IMR-90 (cell line): ENCODE results near the gene PDK1. TPM values are rescaled to one million over a fixed set of nuclear protein-coding genes. Genes with fewer than 3 reads are reported as not detected.

ENCODE experiments used
- ATAC-seq: fragments of 200-7000 bp; cut with Tn5 transposase; 2 replicates; pipeline ENCODE4 v1.9.1; 2020; ENCODE audit warnings: low read depth, mild to moderate bottlenecking, moderate library complexity
- BruUV-seq: library from RNA; stranded (reverse); fragments of 400-500 nt; replicated peaks from 2 replicates; lab custom pipeline; 2021; lab: Mats Ljungman, UMichigan
- CTCF ChIA-PET: fragments of 300-600 bp; formaldehyde crosslinking; extraction: SDS; loops from one replicate; lab custom pipeline; 2021; ENCODE audit warnings: antibody characterized with exemption; lab: Yijun Ruan, JAX
- POLR2A ChIA-PET: fragments of 300-600 bp; sonication (Branson Sonifier 250); formaldehyde crosslinking; loops from one replicate; lab custom pipeline; 2022; ENCODE audit warnings: antibody characterized with exemption; ENCODE audit not compliant: unreplicated experiment; lab: Charles Lee
- DNase-seq: peaks from one replicate; pipeline ENCODE4 v3.0.0; 2013
- H2AFZ ChIP-seq: replicated peaks from 2 replicates; pipeline ENCODE3; 2013; ENCODE audit warnings: low read length, mild to moderate bottlenecking; ENCODE audit not compliant: poor library complexity
- H2AK5ac ChIP-seq: 2 replicates; pipeline ENCODE4 v1.6.1; 2013; ENCODE audit warnings: low read depth, low read length, inconsistent platforms
- H2AK9ac ChIP-seq: replicated peaks from 2 replicates; pipeline ENCODE3; 2013; ENCODE audit warnings: mild to moderate bottlenecking, low read depth, low read length, moderate library complexity; ENCODE audit not compliant: poor library complexity
- H2BK120ac ChIP-seq: 2 replicates; pipeline ENCODE4 v1.6.1; 2013; ENCODE audit warnings: low read depth, low read length, inconsistent platforms
- H2BK15ac ChIP-seq: 3 replicates; pipeline ENCODE4 v1.6.1; 2013; ENCODE audit warnings: low read depth, low read length, inconsistent platforms
- H2BK20ac ChIP-seq: 2 replicates; pipeline ENCODE4 v1.6.1; 2013; ENCODE audit warnings: low read depth, mild to moderate bottlenecking, inconsistent platforms, low read length, moderate library complexity
- H2BK5ac ChIP-seq: 2 replicates; pipeline ENCODE4 v1.6.1; 2013; ENCODE audit warnings: mild to moderate bottlenecking, low read depth, low read length, inconsistent platforms; ENCODE audit not compliant: poor library complexity, severe bottlenecking
- H3K14ac ChIP-seq: replicated peaks from 2 replicates; pipeline ENCODE4 v1.6.1; 2013; ENCODE audit warnings: low read depth, low read length, inconsistent platforms
- H3K18ac ChIP-seq: 2 replicates; pipeline ENCODE4 v1.6.1; 2013; ENCODE audit warnings: low read depth, low read length, control low read depth
- H3K23ac ChIP-seq: 2 replicates; pipeline ENCODE4 v1.6.1; 2013; ENCODE audit warnings: low read depth, low read length, inconsistent platforms
- H3K27ac ChIP-seq: 2 replicates; pipeline ENCODE4 v1.5.1; 2013; ENCODE audit warnings: mild to moderate bottlenecking, control low read depth, low read length; ENCODE audit not compliant: insufficient read depth
- H3K27me3 ChIP-seq: 2 replicates; pipeline ENCODE4 v1.6.1; 2013; ENCODE audit warnings: low read length; ENCODE audit not compliant: control insufficient read depth, insufficient read depth
- H3K36me3 ChIP-seq: 2 replicates; pipeline ENCODE4 v1.6.1; 2013; ENCODE audit warnings: low read length, mixed read lengths; ENCODE audit not compliant: control insufficient read depth, insufficient read depth
- H3K4ac ChIP-seq: 2 replicates; pipeline ENCODE4 v1.6.1; 2013; ENCODE audit warnings: low read depth, low read length, inconsistent platforms
- H3K4me1 ChIP-seq: 2 replicates; pipeline ENCODE4 v1.6.1; 2013; ENCODE audit warnings: low read length, mixed read lengths; ENCODE audit not compliant: control insufficient read depth, insufficient read depth
- H3K4me2 ChIP-seq: 2 replicates; pipeline ENCODE4 v1.6.1; 2013; ENCODE audit warnings: low read depth, mild to moderate bottlenecking, control low read depth, low read length, moderate library complexity
- H3K4me3 ChIP-seq: 2 replicates; pipeline ENCODE4 v1.5.1; 2013; ENCODE audit warnings: low read depth, mild to moderate bottlenecking, control low read depth, low read length, moderate library complexity; ENCODE audit not compliant: insufficient read depth
- H3K56ac ChIP-seq: 2 replicates; pipeline ENCODE4 v1.6.1; 2013; ENCODE audit warnings: low read length, inconsistent platforms; ENCODE audit not compliant: insufficient read depth; ENCODE audit errors: extremely low read depth
- H3K79me1 ChIP-seq, 2 experiments: 2 replicates each; pipeline ENCODE4 v1.6.1; 2013; ENCODE audit warnings: low read length in 2 of 2, inconsistent platforms in 1 of 2, low read depth in 1 of 2
- H3K9ac ChIP-seq: 2 replicates; pipeline ENCODE4 v1.6.1; 2013; ENCODE audit warnings: low read depth, low read length, control low read depth
- H3K9me1 ChIP-seq: 2 replicates; pipeline ENCODE4 v1.6.1; 2013; ENCODE audit warnings: low read length, inconsistent platforms; ENCODE audit not compliant: insufficient read depth
- H3K9me3 ChIP-seq: 2 replicates; pipeline ENCODE4 v1.6.1; 2013; ENCODE audit warnings: low read length; ENCODE audit not compliant: control insufficient read depth, insufficient read depth
- H4K20me1 ChIP-seq: 2 replicates; pipeline ENCODE4 v1.6.1; 2013; ENCODE audit warnings: low read length, inconsistent platforms; ENCODE audit not compliant: insufficient read depth
- H4K5ac ChIP-seq: 2 replicates; pipeline ENCODE4 v1.6.1; 2013; ENCODE audit warnings: mild to moderate bottlenecking, low read depth, low read length, control low read depth
- H4K8ac ChIP-seq, 2 experiments: 2 replicates each; pipeline ENCODE4 v1.6.1; 2013; ENCODE audit warnings: low read depth in 2 of 2, low read length in 2 of 2, control low read depth in 1 of 2, inconsistent platforms in 1 of 2
- H4K91ac ChIP-seq: 2 replicates; pipeline ENCODE4 v1.6.1; 2013; ENCODE audit warnings: low read depth, low read length, inconsistent platforms; ENCODE audit not compliant: insufficient read depth
- MAZ ChIP-seq: IDR thresholded peaks from 2 replicates; pipeline ENCODE4 v1.6.1; 2012; ENCODE audit warnings: low read depth, mild to moderate bottlenecking, low read length, improper control_type of control experiment, moderate library complexity, borderline replicate concordance
- WGBS, 2 experiments: methylation state at CpG; one replicate each; pipeline versions ENCODE4 v1.1.5 to v1.1.7; 2013; ENCODE audit warnings: missing lambda C conversion rate in 2 of 2; ENCODE audit not compliant: insufficient read length in 1 of 2; ENCODE audit errors: extremely low coverage in 2 of 2; 5-methylcytosine and 5-hydroxymethylcytosine counted together
- dilution Hi-C: fragments of 300-500 bp; cut with HindIII; formaldehyde crosslinking; loops from one replicate; pipeline ENCODE4 v1.14.3; 2018; ENCODE audit warnings: low sequenced_read_pairs; ENCODE audit not compliant: unreplicated experiment
- in situ Hi-C: fragments of 300-500 bp; cut with MboI; formaldehyde crosslinking; loops from 3 replicates; pipeline ENCODE4 v1.14.3; 2019; ENCODE audit warnings: low sequenced_read_pairs, inconsistent platforms, mixed read lengths
- intact Hi-C: fragments of 100-400 bp; cut with micrococcal nuclease; formaldehyde crosslinking; loops from 2 replicates; pipeline ENCODE4 v1.10.0; 2022
- polyA plus RNA-seq, 3 experiments: library from polyadenylated mRNA; depleted of rRNA; stranded (reverse); fragments of >200 nt; gene quantifications; 2 replicates each; pipeline ENCODE4 v1.2.3, GENCODE V29; 2012; ENCODE audit warnings: low replicate concordance in 1 of 3
- total RNA-seq: library from RNA; depleted of rRNA; stranded (reverse); fragments of >200 nt; gene quantifications from 2 replicates; pipeline ENCODE4 v1.2.3, GENCODE V29; 2012

The PDK1 gene
- total and polyA plus RNA-seq, 2 of the 4 experiments (the other 2 are of a cell fraction): 38.1 to 85.9 TPM

DNA sequence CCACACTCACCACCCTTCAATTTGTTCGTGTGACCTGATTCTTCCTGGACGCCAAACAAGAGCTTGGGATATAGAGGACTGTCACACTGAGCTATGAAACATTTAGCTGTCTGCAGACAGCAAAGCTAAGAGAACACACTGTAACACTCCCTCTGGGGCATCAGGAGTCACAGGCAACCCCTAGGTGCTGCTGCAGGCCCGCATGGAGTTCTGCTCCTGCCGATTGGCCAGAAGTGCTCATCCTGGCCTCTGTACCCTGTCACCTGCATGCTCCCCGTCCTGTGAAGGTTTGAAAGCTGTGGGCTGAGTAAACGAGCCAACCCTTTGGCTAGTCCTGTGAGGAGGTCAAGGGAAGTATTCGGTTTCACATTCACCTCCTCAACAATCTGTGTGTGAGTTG, 73.7 kb downstream of the PDK1 start:
- ChIA-PET CTCF (no interaction called here), POLR2A (interaction anchor here (0.6 kb wide), 1 partner anchor 10 kb away, joined by 6 read pairs; no protein-coding TSS in a partner anchor)
- TF ChIP-seq MAZ: no peak
- dilution Hi-C loops (no loop called here), in situ Hi-C loops (no loop called here), intact Hi-C loops (no loop called here)
- H3K79me1 ChIP-seq: no peaks in the 10 kb centered on the region; a peak in 1 of 4 replicates
- DNase-seq: no peak
- no peak overlapping the region for H3K9ac ChIP-seq
- no peaks in the 10 kb centered on the region for H4K20me1 ChIP-seq
- H3K4me1 ChIP-seq: peaks cover 2% of the 10 kb centered on the region; the same call in 1 of the 2 replicates
- no peak overlapping the region for H2AK9ac ChIP-seq
- H3K4me2 ChIP-seq: no peak overlapping the region
- BruUV-seq: no TSS peak
- no peak overlapping the region for H3K56ac ChIP-seq
- H3K9me1 ChIP-seq: 0 out of 2 replicates have a peak, but pooled peaks cover 4% of the 10 kb centered on the region
- H4K5ac ChIP-seq: no peak overlapping the region
- H2AK5ac ChIP-seq: peak overlapping the region; percentile 52; the same call in 1 of the 2 replicates
- H3K27ac ChIP-seq: no peak overlapping the region
- no peak overlapping the region for H2BK5ac ChIP-seq
- no peaks in the 10 kb centered on the region for H3K27me3 ChIP-seq
- peaks cover 7% of the 10 kb centered on the region for H3K36me3 ChIP-seq
- no peak overlapping the region for H2BK20ac ChIP-seq
- H3K4me3 ChIP-seq: no peak overlapping the region
- no peak overlapping the region for H2AFZ ChIP-seq
- H4K8ac ChIP-seq: no peak overlapping the region
- ATAC-seq: no peak
- H3K4ac ChIP-seq: no peak overlapping the region
- no peak overlapping the region for H4K91ac ChIP-seq
- H3K14ac ChIP-seq: no peak overlapping the region
- no peak overlapping the region for H3K18ac ChIP-seq
- H2BK15ac ChIP-seq: no peak overlapping the region
- WGBS, 2 experiments: no CpG with 5 or more reads among the region's 7 CpGs
- H3K23ac ChIP-seq: no peak overlapping the region
- H2BK120ac ChIP-seq: no peak overlapping the region
- no peaks in the 10 kb centered on the region for H3K9me3 ChIP-seq
